Smooth muscle cell (in vitro differentiated cells): ENCODE measurements around the gene C9orf152. TPM values are rescaled to one million over a fixed set of nuclear protein-coding genes. Genes with fewer than 3 reads are reported as not detected.
A peak's percentile ranks its signal among the peaks of the same experiment; 100 is the strongest.
"Not testable (repeated sequence)": the region's sequence is repeated elsewhere in the genome, so short reads cannot be mapped to it uniquely, and the experiment has no call there.

Experiments used
- DNase-seq: peaks from one replicate; lab custom pipeline; 2025; ENCODE audit not compliant: unreplicated experiment; lab: John Stamatoyannopoulos, UW
- H2AFZ ChIP-seq: fragments of 200-600 bp; sonication (generic); 2 replicates; pipeline ENCODE4 v1.6.0; 2016; ENCODE audit warnings: antibody characterized with exemption, low read depth, mild to moderate bottlenecking
- H3F3A ChIP-seq: fragments of 200-600 bp; sonication (generic); 2 replicates; pipeline ENCODE4 v1.6.0; 2017; ENCODE audit warnings: antibody characterized with exemption, low read depth
- H3K27ac ChIP-seq: fragments of 200-600 bp; sonication (generic); 2 replicates; pipeline ENCODE4 v1.5.1; 2016; ENCODE audit warnings: low read depth, mild to moderate bottlenecking
- H3K27me3 ChIP-seq: fragments of 200-600 bp; sonication (generic); 2 replicates; pipeline ENCODE4 v1.6.1; 2016; ENCODE audit warnings: low read depth, mild to moderate bottlenecking
- H3K36me3 ChIP-seq: fragments of 200-600 bp; sonication (generic); 2 replicates; pipeline ENCODE4 v1.5.1; 2016; ENCODE audit warnings: low read depth
- H3K4me1 ChIP-seq: fragments of 200-600 bp; sonication (generic); 2 replicates; pipeline ENCODE4 v1.5.1; 2016; ENCODE audit warnings: low read depth
- H3K4me2 ChIP-seq: fragments of 200-600 bp; sonication (generic); 2 replicates; pipeline ENCODE4 v1.6.0; 2016; ENCODE audit warnings: mild to moderate bottlenecking
- H3K4me3 ChIP-seq: fragments of 200-600 bp; sonication (generic); 2 replicates; pipeline ENCODE4 v1.5.1; 2016; ENCODE audit warnings: mild to moderate bottlenecking
- H3K79me2 ChIP-seq: fragments of 200-600 bp; sonication (generic); 2 replicates; pipeline ENCODE4 v1.6.0; 2016; ENCODE audit warnings: low read depth, mild to moderate bottlenecking
- H3K9ac ChIP-seq: fragments of 200-600 bp; sonication (generic); 2 replicates; pipeline ENCODE4 v1.6.0; 2016; ENCODE audit warnings: low read depth
- H3K9me3 ChIP-seq: fragments of 200-600 bp; sonication (generic); replicated peaks from 2 replicates; pipeline ENCODE4 v1.5.1; 2016; ENCODE audit warnings: low read depth
- H4K20me1 ChIP-seq: fragments of 200-600 bp; sonication (generic); 2 replicates; pipeline ENCODE4 v1.6.0; 2016; ENCODE audit warnings: low read depth
- WGBS: methylation state at CpG from one replicate; pipeline ENCODE4 v1.1.7; 2016; ENCODE audit warnings: low lambda C conversion rate; 5-methylcytosine and 5-hydroxymethylcytosine counted together
- polyA plus RNA-seq: library from polyadenylated mRNA; unstranded; fragments of >200 nt; fragmentation: Nextera tagmentation; extraction: Ambion mirVana; gene quantifications from 2 replicates; pipeline ENCODE4 v1.2.1, GENCODE V29; 2016
- total RNA-seq: library from RNA; depleted of rRNA; stranded (reverse); fragments of >200 nt; gene quantifications from 2 replicates; pipeline ENCODE4 v1.2.3, GENCODE V29; 2014
- TF ChIP-seq, protein P1 (sequence below): fragments of 200-600 bp; sonication (generic); IDR thresholded peaks from 2 replicates; pipeline ENCODE4 v1.5.1; 2017; ENCODE audit warnings: borderline replicate concordance, mild to moderate bottlenecking, antibody characterized with exemption; ENCODE audit not compliant: insufficient read depth, poor library complexity, severe bottlenecking

Gene C9orf152
- total and polyA plus RNA-seq, 2 experiments from 2014 or later, result not detected

DNA sequence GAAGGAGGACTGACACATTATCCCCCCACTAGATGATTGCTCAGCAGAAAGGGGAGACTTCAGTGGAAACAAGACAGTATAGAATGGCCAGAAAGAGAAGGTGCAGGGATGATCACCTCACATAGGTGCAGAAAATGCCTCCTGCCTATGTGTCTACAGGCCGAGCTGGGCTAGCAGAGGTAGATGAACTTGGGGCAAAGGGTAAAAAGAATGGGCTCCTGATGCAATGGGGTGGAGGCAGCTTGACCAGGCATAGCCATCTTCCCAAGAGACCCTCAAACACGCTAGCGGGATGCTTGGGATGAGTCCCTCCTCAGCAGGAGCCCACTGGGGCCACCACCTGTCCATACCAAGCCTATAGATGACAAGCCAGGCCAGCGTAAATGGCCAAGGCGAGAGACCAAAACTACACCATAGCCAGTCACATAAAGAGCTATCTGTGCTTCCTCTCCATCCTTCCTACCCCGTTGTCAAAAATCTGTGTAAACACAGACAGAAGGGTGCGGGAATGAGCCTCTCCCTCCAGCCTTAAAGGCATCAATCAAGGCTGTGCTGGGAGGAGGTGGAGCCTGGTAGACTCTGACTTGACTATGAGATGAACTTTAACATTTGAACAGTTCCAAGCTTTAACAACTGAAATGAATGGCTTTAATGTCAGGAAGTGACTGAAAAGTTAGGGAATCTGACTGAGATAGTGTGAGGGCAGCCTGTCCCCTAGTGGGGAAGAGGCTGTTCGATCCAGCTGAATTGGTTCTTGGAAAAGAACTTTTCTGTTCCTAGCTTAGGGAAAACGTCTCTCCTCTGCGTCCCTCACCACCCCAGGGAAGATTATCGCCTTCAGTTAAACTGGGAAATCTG, 10.4 kb downstream of the C9orf152 start:
- Histone ChIP-seq H4K20me1 (no peaks in the 10 kb centered on the region), H2AFZ (peak overlapping the region; percentile 14), H3K9me3 (no peaks in the 10 kb centered on the region), H3K9ac (no peak overlapping the region), H3K27ac (no peak overlapping the region), H3F3A (peaks cover 10% of the 10 kb centered on the region), H3K27me3 (no peaks in the 10 kb centered on the region), H3K79me2 (no peaks in the 10 kb centered on the region), H3K36me3 (no peaks in the 10 kb centered on the region), H3K4me1 (no peaks in the 10 kb centered on the region), H3K4me3 (no peak overlapping the region), H3K4me2 (no peak overlapping the region)
- no peak for DNase-seq
- WGBS, result 72% methylated on average over 11 of the region's 11 CpGs
- TF ChIP-seq, protein P1, sequence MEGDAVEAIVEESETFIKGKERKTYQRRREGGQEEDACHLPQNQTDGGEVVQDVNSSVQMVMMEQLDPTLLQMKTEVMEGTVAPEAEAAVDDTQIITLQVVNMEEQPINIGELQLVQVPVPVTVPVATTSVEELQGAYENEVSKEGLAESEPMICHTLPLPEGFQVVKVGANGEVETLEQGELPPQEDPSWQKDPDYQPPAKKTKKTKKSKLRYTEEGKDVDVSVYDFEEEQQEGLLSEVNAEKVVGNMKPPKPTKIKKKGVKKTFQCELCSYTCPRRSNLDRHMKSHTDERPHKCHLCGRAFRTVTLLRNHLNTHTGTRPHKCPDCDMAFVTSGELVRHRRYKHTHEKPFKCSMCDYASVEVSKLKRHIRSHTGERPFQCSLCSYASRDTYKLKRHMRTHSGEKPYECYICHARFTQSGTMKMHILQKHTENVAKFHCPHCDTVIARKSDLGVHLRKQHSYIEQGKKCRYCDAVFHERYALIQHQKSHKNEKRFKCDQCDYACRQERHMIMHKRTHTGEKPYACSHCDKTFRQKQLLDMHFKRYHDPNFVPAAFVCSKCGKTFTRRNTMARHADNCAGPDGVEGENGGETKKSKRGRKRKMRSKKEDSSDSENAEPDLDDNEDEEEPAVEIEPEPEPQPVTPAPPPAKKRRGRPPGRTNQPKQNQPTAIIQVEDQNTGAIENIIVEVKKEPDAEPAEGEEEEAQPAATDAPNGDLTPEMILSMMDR, result no peak

DNA sequence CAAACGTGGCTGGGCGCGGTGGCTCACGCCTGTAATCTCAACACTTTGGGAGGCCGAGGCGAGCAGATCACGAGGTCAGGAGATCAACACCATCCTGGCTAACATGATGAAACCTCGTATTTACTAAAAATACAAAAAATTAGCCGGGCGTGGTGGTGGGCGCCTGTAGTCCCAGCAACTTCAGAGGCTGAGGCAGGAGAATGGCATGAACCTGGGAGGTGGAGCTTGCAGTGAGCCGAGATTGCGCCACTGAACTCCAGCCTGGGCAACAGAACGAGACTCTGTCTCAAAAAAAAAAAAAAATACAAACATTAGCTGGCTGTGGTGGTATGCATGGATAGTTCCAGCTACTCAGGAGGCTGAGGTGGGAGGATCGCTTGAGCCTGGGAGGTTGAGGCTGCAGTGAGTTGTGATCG, 11.9 kb downstream of the C9orf152 start:
- H3K9me3 ChIP-seq, DNase-seq: not testable (repeated sequence)

DNA sequence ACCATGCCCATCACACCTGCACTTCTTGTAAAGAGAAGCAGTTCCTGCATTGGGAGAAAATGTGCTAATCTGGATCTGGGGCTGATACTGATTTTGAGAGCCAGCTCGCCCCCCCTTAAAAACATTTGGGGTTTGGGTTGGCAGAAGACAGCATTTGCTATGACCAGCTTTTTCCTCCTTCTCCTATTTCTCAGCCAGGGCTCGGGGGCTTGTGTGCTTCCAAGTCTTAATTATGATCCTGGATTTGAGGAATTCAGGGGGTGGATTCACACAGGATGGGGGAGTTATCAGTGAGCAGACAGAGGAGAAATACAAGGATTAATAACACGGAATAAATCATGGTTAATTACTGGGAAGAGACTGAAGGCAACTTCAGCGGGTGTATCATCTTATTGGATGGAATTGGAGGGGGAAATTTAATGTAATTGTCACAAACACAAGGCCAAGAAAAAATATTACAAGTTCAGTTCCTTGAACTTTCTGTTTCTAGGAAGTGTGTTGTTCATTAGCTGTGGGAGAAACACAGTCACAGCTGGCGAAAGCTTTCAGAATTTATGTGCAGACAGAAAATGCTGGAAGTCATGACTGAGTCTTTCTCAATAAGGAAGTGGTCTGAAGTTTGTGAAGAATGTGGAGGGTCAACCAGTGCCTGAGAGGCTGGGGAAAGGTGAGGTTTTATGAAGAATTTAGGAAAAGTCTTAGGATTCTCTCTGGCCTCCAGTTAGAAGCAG, 15.3 kb downstream of the C9orf152 start:
- Histone ChIP-seq H3K9ac (peak overlapping the region; percentile 39), H4K20me1 (no peaks in the 10 kb centered on the region), H3K27me3 (no peaks in the 10 kb centered on the region), H2AFZ (peak overlapping the region; percentile 71), H3K4me1 (no peaks in the 10 kb centered on the region), H3K36me3 (no peaks in the 10 kb centered on the region), H3K9me3 (no peaks in the 10 kb centered on the region), H3K79me2 (no peaks in the 10 kb centered on the region), H3K27ac (peak overlapping the region; percentile 85), H3F3A (peaks cover 10% of the 10 kb centered on the region), H3K4me2 (peak overlapping the region; percentile 77), H3K4me3 (no peak overlapping the region)
- WGBS, result 39% methylated on average over 5 of the region's 5 CpGs
- TF ChIP-seq, protein P1, result no peak
- DNase-seq, result no peak

More for the DNA sequence above, 11.9 kb downstream of the C9orf152 start:
- WGBS, result 96% methylated on average over 16 of the region's 16 CpGs
- H3K4me1 ChIP-seq, H3K27ac ChIP-seq, H3K4me2 ChIP-seq, H3K9ac ChIP-seq, H2AFZ ChIP-seq, H3K27me3 ChIP-seq, H4K20me1 ChIP-seq, H3K4me3 ChIP-seq, H3F3A ChIP-seq, H3K36me3 ChIP-seq, H3K79me2 ChIP-seq: not testable (repeated sequence)

DNA sequence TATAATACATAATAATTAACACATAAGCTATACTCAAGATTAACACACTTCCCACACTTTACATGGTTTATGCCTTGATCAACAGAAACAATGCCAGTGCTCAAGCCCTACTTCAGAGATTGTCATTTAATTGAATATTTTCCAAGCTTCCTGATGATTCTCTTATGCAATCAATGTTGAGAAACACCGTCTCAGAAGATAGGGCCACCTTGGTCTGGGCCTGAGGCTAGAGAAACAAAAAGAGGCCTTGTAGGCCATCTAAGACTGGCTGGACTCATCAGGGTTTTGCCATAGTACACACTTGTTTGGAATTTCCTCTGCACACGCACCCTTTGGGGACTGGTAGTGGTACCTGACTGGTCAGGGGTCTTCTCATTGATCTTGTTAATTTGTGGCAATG, 16.3 kb downstream of the C9orf152 start:
- H3K9ac ChIP-seq, result no peak overlapping the region
- H2AFZ ChIP-seq, result no peak overlapping the region
- H3K79me2 ChIP-seq, result no peaks in the 10 kb centered on the region
- H3K36me3 ChIP-seq, result no peaks in the 10 kb centered on the region
- TF ChIP-seq, protein P1, result no peak
- DNase-seq, result no peak
- no peaks in the 10 kb centered on the region for H3K27me3 ChIP-seq
- H4K20me1 ChIP-seq, result no peaks in the 10 kb centered on the region
- H3F3A ChIP-seq, result peaks cover 10% of the 10 kb centered on the region
- H3K4me2 ChIP-seq, result no peak overlapping the region
- WGBS, result 75% methylated on average over 2 of the region's 2 CpGs
- H3K4me1 ChIP-seq, result no peaks in the 10 kb centered on the region
- H3K9me3 ChIP-seq, result no peaks in the 10 kb centered on the region
- H3K27ac ChIP-seq, result no peak overlapping the region
- no peak overlapping the region for H3K4me3 ChIP-seq
